ENCODE results near the gene OR2AT4. TPM values are rescaled to one million over a fixed set of nuclear protein-coding genes. Genes with fewer than 3 reads are reported as not detected.
"Not testable (repeated sequence)": the region's sequence is repeated elsewhere in the genome, so short reads cannot be mapped to it uniquely, and the experiment has no call there.

OR2AT4 gene
- total RNA-seq, 2 experiments from 2014 or later, result not detected

DNA sequence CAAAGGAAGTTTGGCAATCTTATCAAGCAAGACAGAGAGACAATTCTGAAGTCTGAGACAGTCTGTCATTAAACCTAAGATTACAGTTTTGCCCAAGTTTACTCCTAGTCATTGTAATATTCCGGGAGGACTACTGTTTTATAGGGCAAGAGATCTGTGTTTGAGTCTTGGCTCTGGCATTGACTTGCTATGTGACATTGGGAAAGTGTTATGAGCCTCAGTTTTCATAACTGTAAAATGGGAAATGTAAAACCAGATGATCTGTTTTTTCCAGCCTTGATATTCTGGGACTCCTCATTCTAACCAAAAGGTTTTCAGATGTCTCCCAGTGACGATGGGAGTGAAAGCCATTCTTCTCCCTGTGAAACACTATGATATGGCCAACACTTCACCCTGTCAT is 29.9 kb upstream of the OR2AT4 start:
- H3K36me3 Mint-ChIP-seq, result no peaks in the 10 kb centered on the region
- ATAC-seq (ENCODE audit: low read depth) (no peak), DNase-seq (no peak)
- peaks cover 15% of the 10 kb centered on the region for H3K27me3 Mint-ChIP-seq
- no peak overlapping the region for H3K4me3 Mint-ChIP-seq
- POLR2A ChIA-PET, result no interaction called here
- H3K9me3 Mint-ChIP-seq, result peaks cover 2% of the 10 kb centered on the region
- H3K27ac Mint-ChIP-seq, result no peak overlapping the region
- no peaks in the 10 kb centered on the region for H3K4me1 Mint-ChIP-seq

DNA sequence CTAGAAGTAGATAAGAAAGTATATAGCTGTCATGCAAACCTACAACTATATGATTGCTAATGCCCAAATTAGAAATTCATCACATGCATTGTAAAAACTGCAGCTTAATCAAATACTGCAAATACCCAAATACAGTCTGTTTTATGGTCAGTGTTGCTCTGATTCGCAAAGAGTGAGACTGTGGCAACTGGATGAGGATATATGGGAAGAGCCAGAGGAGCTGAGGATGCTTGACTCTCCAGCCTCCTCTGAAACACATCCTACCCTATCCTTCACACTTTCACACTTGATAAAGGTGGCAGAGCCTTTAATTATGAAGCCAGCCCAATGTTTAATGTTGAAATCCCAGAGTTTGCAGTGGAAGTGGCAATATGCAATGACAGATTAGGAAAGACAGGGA is 21.9 kb upstream of the OR2AT4 start:
- DNase-seq (no peak), ATAC-seq (ENCODE audit: low read depth) (no peak)
- H3K27ac Mint-ChIP-seq, result no peak overlapping the region
- H3K9me3 Mint-ChIP-seq, result peaks cover 5% of the 10 kb centered on the region
- H3K4me1 Mint-ChIP-seq, result no peaks in the 10 kb centered on the region
- peaks cover 16% of the 10 kb centered on the region for H3K27me3 Mint-ChIP-seq
- H3K4me3 Mint-ChIP-seq, result no peak overlapping the region
- POLR2A ChIA-PET, result no interaction called here
- H3K36me3 Mint-ChIP-seq, result no peaks in the 10 kb centered on the region

DNA sequence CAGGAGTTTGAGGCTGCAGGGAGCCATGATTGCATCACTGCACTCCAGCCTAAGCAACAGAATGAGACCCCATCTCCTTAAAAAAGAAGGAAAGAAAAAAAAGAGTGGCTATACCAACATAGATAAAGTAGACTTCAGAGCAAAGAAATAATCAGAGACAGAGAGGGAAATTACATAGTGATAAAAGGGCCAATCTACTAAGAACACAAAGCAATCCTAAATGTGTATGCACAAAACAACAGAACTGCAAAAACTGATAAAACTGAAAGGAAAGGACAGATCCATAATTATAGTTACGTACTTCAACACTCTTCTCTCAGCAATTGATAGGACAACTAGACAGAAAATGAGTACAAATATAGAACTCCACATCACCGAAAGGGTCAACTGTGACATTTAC is 17.8 kb upstream of the OR2AT4 start:
- no peak overlapping the region for H3K27ac Mint-ChIP-seq
- H3K27me3 Mint-ChIP-seq, result peaks cover 28% of the 10 kb centered on the region
- H3K36me3 Mint-ChIP-seq, result no peaks in the 10 kb centered on the region
- H3K4me3 Mint-ChIP-seq, result no peak overlapping the region
- no peak for ATAC-seq (ENCODE audit: low read depth)
- peaks cover 11% of the 10 kb centered on the region for H3K9me3 Mint-ChIP-seq
- H3K4me1 Mint-ChIP-seq, result no peaks in the 10 kb centered on the region
- POLR2A ChIA-PET, result no interaction called here
- DNase-seq, result no peak

DNA sequence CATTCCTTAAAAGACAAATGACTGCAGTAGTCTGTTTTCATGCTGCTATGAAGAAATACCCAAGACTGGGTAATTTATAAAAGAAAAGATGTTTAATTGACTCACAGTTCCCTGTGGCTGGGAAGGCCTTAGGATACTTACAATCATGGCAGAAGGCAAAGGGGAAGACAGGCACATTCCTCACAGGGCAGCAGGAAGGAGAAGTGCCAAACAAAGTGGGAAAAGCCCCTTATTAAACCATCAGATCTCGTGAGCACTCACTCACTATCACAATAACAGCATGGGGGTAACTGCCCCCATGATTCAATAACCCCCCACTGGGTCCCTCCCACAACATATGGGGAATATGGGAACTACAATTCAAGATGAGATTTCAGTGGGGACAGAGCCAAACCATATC is 16.4 kb upstream of the OR2AT4 start:
- Mint-ChIP-seq H3K4me3 (no peak overlapping the region), H3K27ac (no peak overlapping the region), H3K27me3 (peaks cover 25% of the 10 kb centered on the region), H3K4me1 (no peaks in the 10 kb centered on the region), H3K36me3 (no peaks in the 10 kb centered on the region), H3K9me3 (peaks cover 11% of the 10 kb centered on the region)
- POLR2A ChIA-PET, result no interaction called here
- no peak for ATAC-seq (ENCODE audit: low read depth)
- DNase-seq, result no peak

DNA sequence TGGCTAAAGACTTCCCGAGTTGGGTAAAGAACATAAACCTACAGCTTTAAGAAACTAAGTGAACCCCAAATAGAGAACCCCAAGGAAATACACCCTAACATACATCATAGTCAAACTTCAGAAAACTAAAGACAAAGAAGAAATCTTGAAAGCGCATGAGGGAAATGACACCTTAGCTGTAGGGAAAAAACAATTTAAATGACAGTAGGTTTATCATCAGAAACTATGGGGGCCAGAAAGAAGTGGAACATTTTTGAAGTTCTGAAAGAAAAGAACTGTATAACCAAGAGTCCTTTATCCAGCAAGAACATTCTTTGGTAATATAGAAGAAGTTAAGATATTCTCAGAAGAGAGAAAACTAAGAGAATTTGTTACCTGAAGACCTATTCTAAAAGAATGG is 15.5 kb upstream of the OR2AT4 start:
- Mint-ChIP-seq H3K36me3 (no peaks in the 10 kb centered on the region), H3K27ac (no peak overlapping the region), H3K4me3 (no peak overlapping the region), H3K9me3 (peaks cover 11% of the 10 kb centered on the region), H3K4me1 (no peaks in the 10 kb centered on the region), H3K27me3 (peaks cover 20% of the 10 kb centered on the region)
- ATAC-seq (ENCODE audit: low read depth) (no peak), DNase-seq (no peak)
- POLR2A ChIA-PET, result no interaction called here

DNA sequence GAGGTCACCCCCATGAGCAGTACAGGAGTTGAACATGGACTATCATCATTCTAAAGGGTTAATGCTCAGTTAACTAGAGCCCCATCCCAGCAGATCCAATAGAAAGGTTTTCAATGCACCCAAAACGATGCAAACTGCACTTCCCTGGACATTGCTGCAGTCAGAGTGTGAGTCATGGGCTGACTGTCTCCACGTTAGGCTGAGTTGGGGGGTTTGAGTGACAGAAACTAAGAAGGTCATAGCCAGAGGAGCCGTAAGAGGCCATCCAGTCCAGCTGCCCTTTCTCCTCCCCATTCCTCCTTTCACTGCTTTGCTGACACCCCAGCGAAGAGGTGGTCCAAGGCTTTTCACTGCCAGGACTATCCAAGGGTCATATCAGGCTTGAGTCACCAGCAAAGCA is 10.5 kb upstream of the OR2AT4 start:
- DNase-seq, result no peak
- H3K9me3 Mint-ChIP-seq, result peaks cover 3% of the 10 kb centered on the region
- H3K27me3 Mint-ChIP-seq, result peaks cover 14% of the 10 kb centered on the region
- H3K4me1 Mint-ChIP-seq, result peaks cover 1% of the 10 kb centered on the region
- H3K36me3 Mint-ChIP-seq, result no peaks in the 10 kb centered on the region
- no peak overlapping the region for H3K4me3 Mint-ChIP-seq
- no peak for ATAC-seq (ENCODE audit: low read depth)
- POLR2A ChIA-PET, result no interaction called here
- no peak overlapping the region for H3K27ac Mint-ChIP-seq

DNA sequence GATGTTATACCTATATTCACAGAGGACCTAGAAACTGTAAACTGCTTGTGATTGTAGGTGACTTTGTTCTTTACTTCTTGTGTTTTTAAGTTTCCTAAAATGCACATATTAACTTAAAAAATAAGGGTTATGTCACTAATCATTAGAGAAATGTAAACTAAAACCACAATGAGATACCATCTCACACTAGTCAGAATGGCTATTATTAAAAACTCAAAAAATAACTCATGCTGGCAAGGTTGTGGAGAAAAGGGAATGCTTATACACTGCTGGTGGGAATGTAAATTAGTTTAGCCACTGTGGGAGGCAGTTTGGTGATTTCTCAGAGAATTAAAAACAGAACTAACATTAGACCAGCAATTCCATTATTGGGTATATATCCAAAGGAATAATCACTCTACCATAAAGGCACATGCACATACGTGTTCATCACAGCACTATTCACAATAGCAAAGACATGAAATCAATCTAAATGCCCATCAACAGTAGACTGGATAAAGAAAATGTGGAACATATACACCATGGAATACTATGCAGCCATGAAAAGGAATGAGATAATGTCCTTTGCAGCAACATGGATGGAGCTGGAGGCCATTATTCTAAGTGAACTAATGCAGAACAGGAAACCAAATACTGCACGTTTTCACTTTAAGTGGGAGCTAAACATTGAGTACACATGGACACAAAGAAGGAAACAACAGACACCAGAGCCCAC is 9.4 kb upstream of the OR2AT4 start:
- H3K4me1 Mint-ChIP-seq; ATAC-seq (ENCODE audit: low read depth); H3K9me3 Mint-ChIP-seq; DNase-seq; H3K27ac Mint-ChIP-seq; H3K4me3 Mint-ChIP-seq; H3K36me3 Mint-ChIP-seq; POLR2A ChIA-PET: not testable (repeated sequence)
- peaks cover 22% of the 10 kb centered on the region for H3K27me3 Mint-ChIP-seq

DNA sequence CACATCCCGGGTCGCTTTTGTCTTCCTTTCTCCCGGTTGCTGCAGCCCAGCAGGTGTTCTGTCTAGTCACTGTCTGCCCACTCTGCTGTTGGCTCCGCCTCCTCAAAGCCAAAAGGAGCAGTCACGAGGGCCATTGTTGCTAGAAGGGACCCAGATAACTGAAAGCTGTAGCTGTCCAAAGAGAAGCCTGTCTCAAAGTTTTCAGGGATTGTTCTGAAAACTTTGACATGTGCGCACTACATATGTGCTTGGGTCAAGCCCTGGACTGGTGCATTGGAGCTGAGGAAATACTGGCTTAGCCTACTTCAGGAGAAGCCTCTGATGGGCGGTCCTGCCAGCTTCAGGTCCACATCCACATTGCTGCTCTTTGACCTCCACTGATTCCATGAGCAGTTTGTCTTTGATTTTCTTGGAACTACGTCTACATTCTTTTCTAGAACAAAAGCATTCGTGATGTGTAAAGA is 8.8 kb upstream of the OR2AT4 start:
- no peak overlapping the region for H3K4me3 Mint-ChIP-seq
- peaks cover 2% of the 10 kb centered on the region for H3K9me3 Mint-ChIP-seq
- peaks cover 22% of the 10 kb centered on the region for H3K27me3 Mint-ChIP-seq
- no peak for ATAC-seq (ENCODE audit: low read depth)
- peaks cover 1% of the 10 kb centered on the region for H3K4me1 Mint-ChIP-seq
- no peaks in the 10 kb centered on the region for H3K36me3 Mint-ChIP-seq
- POLR2A ChIA-PET, result no interaction called here
- no peak for DNase-seq
- no peak overlapping the region for H3K27ac Mint-ChIP-seq

DNA sequence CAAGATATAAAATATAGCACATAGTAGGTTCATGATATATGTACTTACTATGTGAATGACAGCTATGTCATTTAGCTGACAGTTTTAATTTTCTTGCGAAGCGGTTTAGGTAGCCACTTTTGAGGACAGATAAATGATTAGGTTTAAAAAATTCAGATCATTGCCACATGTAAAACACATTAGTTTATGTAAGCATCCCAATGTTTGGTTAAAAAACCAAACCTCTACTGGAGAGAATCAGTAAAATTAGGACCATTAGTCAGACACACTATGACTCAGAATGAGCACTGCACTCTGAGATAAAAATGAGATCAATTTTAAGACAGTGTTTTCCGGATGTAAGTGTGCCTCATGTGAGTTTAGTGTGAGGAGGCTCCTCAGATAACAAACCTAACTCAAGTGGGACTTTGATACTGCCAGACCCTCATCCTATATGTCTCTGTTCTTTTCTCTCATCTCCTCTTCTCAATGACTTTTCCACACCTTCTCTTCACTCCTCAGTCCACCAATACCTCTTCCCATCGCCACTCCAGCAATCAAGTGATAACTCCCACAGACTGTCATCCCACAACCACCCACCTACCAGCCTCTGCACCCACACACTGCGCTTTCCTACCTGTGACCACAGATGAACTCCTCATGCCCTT is 6.8 kb upstream of the OR2AT4 start:
- H3K9me3 Mint-ChIP-seq, result peaks cover 2% of the 10 kb centered on the region
- H3K27me3 Mint-ChIP-seq, result peaks cover 28% of the 10 kb centered on the region
- H3K4me1 Mint-ChIP-seq, result peaks cover 4% of the 10 kb centered on the region
- no peak for ATAC-seq (ENCODE audit: low read depth)
- DNase-seq, result no peak
- H3K27ac Mint-ChIP-seq, result no peak overlapping the region
- H3K36me3 Mint-ChIP-seq, result no peaks in the 10 kb centered on the region
- no peak overlapping the region for H3K4me3 Mint-ChIP-seq
- POLR2A ChIA-PET, result no interaction called here

DNA sequence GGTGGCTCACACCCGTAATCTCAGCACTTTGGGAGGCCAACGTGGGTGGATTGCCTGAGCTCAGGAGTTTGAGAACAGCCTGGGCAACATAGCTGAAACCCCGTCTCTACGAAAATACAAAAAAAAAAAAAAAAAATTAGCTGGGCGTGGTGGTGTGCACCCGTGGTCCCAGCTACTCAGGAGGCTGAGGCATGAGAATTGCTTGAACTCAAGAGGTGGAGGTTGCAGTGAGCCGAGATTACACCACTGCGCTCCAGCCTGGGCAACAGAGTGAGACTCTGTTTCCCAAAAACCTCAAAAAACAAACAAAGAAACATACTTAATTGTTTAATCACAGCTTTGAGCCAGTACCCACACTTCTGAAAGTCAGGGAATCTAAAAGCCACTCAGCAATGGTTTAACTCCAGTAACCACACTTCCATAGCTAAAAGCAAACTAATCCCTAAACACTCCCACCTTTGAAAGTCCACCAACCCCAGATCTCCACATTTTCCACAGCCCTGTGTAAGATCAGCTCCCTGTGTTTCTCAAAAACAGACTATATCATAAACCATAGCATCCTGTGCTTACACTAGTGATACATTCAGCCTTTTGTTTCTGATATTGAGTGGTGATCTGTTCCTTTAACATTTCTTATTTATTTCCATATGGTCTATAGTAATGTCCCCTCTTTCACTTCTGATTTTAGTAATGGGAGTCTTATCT is 4.9 kb upstream of the OR2AT4 start:
- ATAC-seq (ENCODE audit: low read depth), result no peak
- Mint-ChIP-seq H3K4me3 (no peak overlapping the region), H3K27ac (no peak overlapping the region), H3K27me3 (peaks cover 28% of the 10 kb centered on the region), H3K4me1 (peaks cover 4% of the 10 kb centered on the region), H3K36me3 (no peaks in the 10 kb centered on the region), H3K9me3 (peaks cover 2% of the 10 kb centered on the region)
- POLR2A ChIA-PET, result no interaction called here
- DNase-seq, result no peak

DNA sequence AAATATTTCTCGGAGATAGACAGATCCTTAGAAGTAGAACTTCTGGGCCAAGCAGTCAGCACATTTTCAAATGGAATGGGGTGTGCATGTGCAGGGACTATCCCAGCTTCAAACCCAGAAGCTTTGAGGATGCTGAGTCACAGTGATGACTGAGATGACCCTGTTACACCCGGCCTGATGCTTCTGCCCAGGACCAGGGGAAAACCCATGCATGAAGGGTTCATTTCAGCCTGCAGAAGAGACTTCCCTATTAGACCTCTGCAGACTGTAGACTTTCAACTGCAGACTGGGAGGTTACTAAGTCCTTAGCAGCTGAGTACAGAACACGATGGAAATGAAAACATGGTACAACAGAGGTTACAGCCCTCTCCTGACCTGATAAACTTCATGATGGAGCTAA is 3.6 kb upstream of the OR2AT4 start:
- Mint-ChIP-seq H3K36me3 (no peaks in the 10 kb centered on the region), H3K4me1 (peaks cover 4% of the 10 kb centered on the region), H3K4me3 (no peak overlapping the region), H3K9me3 (peaks cover 2% of the 10 kb centered on the region), H3K27me3 (peaks cover 33% of the 10 kb centered on the region), H3K27ac (no peak overlapping the region)
- POLR2A ChIA-PET, result no interaction called here
- ATAC-seq (ENCODE audit: low read depth) (no peak), DNase-seq (no peak)

DNA sequence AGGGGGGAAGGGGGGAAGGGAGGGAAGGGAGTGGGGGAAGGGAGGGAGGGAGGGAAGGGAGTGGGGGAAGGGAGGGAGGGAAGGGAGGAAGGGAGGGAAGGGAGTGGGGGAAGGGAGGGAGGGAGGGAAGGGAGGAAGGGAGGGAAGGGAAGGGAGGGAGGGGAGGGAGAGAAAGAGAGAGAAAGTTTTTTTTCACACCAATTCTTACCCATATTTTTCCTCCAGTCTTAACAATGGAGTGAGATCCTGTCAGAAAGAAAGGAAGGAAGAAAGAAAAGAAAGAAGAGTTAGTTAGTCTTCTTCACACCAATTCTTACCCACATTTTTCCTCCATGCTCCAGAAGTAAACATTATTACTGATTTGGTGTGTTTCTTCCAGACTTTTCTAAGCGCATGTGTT is 3.0 kb upstream of the OR2AT4 start:
- ATAC-seq (ENCODE audit: low read depth) (no peak), DNase-seq (no peak)
- Mint-ChIP-seq H3K4me1 (peaks cover 4% of the 10 kb centered on the region), H3K4me3 (no peak overlapping the region), H3K27me3 (peaks cover 37% of the 10 kb centered on the region), H3K9me3 (peaks cover 2% of the 10 kb centered on the region), H3K27ac (no peak overlapping the region), H3K36me3 (no peaks in the 10 kb centered on the region)
- POLR2A ChIA-PET, result no interaction called here

DNA sequence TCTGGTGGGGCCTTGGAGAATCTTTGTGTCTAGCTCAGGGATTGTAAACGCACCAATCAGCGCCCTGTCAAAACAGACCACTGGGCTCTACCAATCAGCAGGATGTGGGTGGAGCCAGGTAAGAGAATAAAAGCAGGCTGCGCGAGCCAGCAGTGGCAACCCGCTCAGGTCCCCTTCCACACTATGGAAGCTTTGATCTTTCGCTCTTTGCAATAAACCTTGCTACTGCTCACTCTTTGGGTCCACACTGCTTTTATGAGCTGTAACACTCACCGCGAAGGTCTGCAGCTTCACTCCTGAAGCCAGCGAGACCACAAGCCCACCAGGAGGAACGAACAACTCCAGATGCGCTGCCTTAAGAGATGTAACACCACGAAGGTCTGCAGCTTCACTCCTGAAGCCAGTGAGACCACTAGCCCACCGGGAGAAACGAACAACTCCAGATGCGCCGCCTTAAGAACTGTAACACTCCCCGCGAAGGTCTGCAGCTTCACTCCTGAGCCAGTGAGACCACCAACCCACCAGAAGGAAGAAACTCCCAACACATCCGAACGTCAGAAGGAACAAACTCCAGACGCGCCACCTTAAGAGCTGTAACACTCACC is 2.3 kb upstream of the OR2AT4 start:
- ATAC-seq (ENCODE audit: low read depth); H3K9me3 Mint-ChIP-seq; H3K27ac Mint-ChIP-seq; DNase-seq; H3K4me1 Mint-ChIP-seq; POLR2A ChIA-PET; H3K4me3 Mint-ChIP-seq; H3K36me3 Mint-ChIP-seq: not testable (repeated sequence)
- H3K27me3 Mint-ChIP-seq, result peaks cover 43% of the 10 kb centered on the region

DNA sequence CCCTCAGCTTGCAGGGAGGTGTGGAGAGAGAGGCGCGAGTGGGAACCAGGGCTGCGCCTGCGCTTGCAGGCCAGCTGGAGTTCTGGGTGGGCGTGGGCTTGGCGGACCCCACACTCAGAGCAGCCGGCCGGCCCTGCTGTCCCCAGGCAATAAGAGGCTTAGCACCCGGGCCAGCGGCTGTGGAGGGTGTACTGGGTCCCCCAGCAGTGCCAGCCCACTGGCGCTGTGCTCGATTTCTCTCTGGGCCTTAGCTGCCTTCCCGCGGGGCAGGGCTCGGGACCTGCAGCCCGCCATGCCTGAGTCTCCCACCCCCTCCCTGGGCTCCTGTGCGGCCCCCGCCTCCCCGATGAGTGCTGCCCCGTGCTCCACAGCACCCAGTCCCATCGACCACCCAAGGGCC is 1.5 kb upstream of the OR2AT4 start:
- H3K9me3 Mint-ChIP-seq; DNase-seq; H3K36me3 Mint-ChIP-seq; ATAC-seq (ENCODE audit: low read depth); POLR2A ChIA-PET; H3K4me1 Mint-ChIP-seq; H3K4me3 Mint-ChIP-seq; H3K27ac Mint-ChIP-seq: not testable (repeated sequence)
- H3K27me3 Mint-ChIP-seq, result peaks cover 45% of the 10 kb centered on the region
